Measurements from ENCODE around the gene MPP3.
"Not testable (repeated sequence)": the region's sequence is repeated elsewhere in the genome, so short reads cannot be mapped to it uniquely, and the experiment has no call there.

The MPP3 gene

GRCh38 chr17:43832976-43833829, at the start of gene MPP3:
MPP3 (minus strand) TSS chr17:43833146; CDS start chr17:43831906, 1,240 bp downstream.
- DNase-seq, result peak; percentile 61

GRCh38 chr17:43881758-43882505, 49.0 kb upstream of the MPP3 start:
- DNase-seq, result no peak

GRCh38 chr17:43881181-43881580, 48.2 kb upstream of the MPP3 start:
- DNase-seq, result no peak

GRCh38 chr17:43880420-43880991, 47.6 kb upstream of the MPP3 start:
- no peak for DNase-seq

- no peak for DNase-seq
Measured at GRCh38 chr17:43879723-43880419, 46.9 kb upstream of the MPP3 start.

GRCh38 chr17:43878260-43879175, 45.6 kb upstream of the MPP3 start:
- DNase-seq, result peak; percentile 51

GRCh38 chr17:43877451-43878155, 44.7 kb upstream of the MPP3 start:
- no peak for DNase-seq

GRCh38 chr17:43877031-43877430, 44.1 kb upstream of the MPP3 start:
- DNase-seq, result no peak

GRCh38 chr17:43875476-43876147, 42.7 kb upstream of the MPP3 start:
- no peak for DNase-seq

GRCh38 chr17:43874293-43874692, 41.3 kb upstream of the MPP3 start:
- DNase-seq, result no peak

- DNase-seq, result no peak
Measured at GRCh38 chr17:43873815-43874214, 40.9 kb upstream of the MPP3 start.

GRCh38 chr17:43873091-43873490, 40.1 kb upstream of the MPP3 start:
- DNase-seq, result no peak

GRCh38 chr17:43871946-43872690, 39.2 kb upstream of the MPP3 start:
- no peak for DNase-seq

GRCh38 chr17:43869031-43869430, 36.1 kb upstream of the MPP3 start:
- not testable (repeated sequence) for DNase-seq

- no peak for DNase-seq
Measured at GRCh38 chr17:43868226-43868994, 35.5 kb upstream of the MPP3 start.

GRCh38 chr17:43864161-43864984, 31.4 kb upstream of the MPP3 start:
- no peak for DNase-seq

- DNase-seq, result no peak
Measured at GRCh38 chr17:43861960-43862359, 29.0 kb upstream of the MPP3 start.

GRCh38 chr17:43860927-43861622, 28.1 kb upstream of the MPP3 start:
- DNase-seq, result no peak

Data from NCI-H510A treated with DMSO at 0.1 percent for 48 hours (cell line).